NK-92 (cell line): ENCODE data around the gene CDK1.
"Not testable (repeated sequence)": the region's sequence is repeated elsewhere in the genome, so short reads cannot be mapped to it uniquely, and the experiment has no call there.

Experiments used
- DNase-seq: peaks from one replicate; lab custom pipeline; 2025; ENCODE audit not compliant: unreplicated experiment; lab: John Stamatoyannopoulos, UW

Gene CDK1

GRCh38 chr10:60810437-60811182, 32.3 kb downstream of the CDK1 start:
- no peak for DNase-seq

GRCh38 chr10:60816628-60817397, 38.5 kb downstream of the CDK1 start:
- no peak for DNase-seq

DNA sequence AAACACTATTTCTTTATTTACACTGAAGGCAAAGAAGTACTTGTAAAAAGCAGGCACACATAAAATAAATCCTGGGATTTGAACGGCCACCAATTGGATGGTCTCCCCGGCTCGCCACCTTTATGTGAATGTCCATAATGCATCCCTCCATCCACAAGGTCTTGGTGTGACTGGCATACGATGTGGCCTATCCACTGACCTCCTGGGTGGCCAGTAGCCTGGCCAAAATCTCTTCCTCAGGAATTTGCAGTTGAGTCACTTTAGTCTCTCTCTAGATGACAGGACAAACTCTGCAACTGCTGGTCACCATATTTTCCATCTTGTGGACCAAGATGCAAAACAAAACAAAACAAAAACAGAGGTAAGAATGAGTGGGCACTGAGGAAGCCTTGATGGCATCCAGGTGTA, 39.1 kb downstream of the CDK1 start:
- no peak for DNase-seq

GRCh38 chr10:60818134-60818770, 40.0 kb downstream of the CDK1 start:
- DNase-seq: no peak

GRCh38 chr10:60819271-60819670, 41.0 kb downstream of the CDK1 start:
- no peak for DNase-seq

GRCh38 chr10:60820093-60820754, 41.9 kb downstream of the CDK1 start:
- DNase-seq: no peak

DNA sequence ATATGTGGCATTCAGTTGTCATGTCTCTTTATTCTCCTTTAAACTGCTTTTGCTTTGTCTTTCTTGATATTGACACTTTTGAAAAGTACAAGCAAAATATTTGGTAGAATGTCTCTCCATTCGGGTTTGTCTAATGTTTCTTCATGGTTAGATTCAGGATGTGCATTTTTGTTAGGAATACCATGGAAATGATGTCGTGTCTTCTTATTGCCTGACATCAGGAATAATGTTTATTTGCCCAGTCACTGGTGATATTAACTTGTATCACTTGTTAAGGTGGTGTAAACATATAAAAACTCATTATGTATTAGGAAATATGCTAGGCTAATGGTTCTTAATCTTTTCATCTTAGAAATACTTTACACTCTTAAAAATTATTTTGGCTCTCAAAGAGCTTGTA, 43.4 kb downstream of the CDK1 start:
- DNase-seq: no peak

- no peak for DNase-seq
Observed at GRCh38 chr10:60822809-60823208, 44.5 kb downstream of the CDK1 start.

DNA sequence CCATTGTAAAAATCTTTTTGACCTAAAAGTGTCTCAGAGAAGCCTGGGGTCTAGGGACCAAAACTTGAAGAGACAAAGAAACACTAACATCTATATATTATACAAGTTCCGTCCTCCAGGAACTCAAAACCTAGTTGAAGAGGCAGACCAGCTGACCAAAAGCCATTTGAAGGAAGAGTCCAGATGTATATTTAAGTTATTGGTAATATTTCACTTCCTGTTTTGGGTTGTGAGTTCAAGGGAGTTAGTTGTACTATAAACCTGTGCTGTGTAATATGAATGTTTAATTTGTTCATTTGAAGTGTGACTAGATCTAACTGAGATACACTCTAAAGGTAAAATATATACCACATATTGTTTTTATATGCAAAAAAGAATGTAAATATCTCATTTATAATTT, 45.0 kb downstream of the CDK1 start:
- no peak for DNase-seq

DNA sequence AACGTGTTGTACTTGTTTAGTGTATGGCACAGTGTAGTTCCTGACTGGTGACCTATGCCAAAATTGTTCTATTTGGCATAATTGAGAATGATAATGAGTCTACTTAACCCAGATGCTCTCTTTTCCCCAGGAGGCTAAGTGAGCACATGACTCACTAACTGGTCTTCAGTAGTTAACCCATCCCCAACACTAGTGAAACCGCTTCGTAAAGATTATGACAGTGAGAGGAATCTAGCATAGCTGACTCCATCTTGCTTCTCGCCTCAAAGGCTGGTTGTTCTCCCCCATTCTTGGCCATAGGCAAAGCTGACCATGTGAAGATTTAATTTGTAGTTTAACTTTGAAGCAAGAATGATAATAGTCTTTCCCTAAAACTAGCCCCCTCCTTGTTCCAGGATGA, 47.2 kb downstream of the CDK1 start:
- no peak for DNase-seq

DNA sequence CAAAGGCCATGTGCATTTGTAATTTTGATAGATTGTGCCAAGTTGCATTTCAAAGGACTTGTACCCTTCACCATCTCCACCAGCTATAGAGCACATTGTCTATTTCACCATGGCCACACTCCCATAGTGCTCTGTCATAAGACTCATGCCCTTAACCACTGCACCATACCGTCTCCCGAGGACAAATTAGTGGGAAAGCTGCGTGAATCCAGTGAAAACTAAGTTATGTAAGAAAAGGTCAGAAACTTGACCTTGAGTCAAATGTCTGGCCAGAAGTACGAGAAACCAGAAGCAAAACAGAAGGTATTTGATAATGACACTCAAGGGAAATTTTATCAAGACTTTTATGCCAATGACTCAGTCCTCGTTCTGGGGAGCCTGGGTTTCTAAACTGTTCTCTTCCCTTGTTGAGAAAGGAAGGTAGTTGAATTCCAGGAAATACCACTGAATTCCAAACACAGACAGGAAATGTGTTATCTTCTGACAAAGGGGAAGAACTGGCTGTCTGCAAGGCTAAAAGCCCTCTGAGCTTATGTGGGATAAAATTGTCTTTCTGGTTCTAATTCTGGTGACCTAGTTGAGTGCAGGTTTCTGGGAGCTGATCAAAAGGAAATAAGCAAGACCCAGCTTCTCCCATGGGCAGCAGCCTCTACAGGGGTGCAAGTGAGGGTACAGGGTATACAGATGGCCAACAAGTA, 49.7 kb downstream of the CDK1 start:
- DNase-seq: no peak

DNA sequence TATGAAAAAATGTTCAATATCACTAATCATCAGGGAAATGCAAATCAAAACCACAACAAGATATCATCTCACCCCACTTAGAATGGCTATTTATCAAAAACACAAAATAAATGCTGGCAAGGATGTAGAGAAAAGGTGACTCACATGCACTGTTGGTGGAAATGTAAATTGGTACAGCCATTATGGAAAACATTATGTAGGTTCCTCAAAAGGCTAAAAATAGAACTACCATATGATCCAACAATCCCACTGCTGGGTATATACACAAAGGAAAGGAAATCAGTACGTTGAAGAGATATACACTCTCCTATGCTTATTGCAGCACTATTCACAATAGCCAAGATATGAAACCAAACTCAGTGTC, 50.2 kb downstream of the CDK1 start:
- no peak for DNase-seq

DNA sequence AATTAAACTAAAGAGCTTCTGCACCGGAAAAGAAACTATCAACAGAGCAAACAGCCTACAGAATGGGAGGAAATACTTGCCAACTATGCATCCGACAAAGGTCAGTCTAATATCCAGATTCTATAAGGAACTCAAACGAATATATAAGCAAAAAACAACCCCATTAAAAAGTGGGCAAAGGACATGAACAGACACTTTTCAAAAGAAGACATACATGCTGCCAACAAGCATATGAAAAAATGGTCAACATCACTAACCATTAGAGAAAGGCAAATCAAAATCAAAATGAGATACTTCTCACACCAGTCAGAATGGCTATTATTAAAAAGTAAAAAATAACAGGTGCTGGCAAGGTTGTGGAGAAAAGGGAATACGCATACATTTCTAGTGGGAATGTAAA, 53.9 kb downstream of the CDK1 start:
- not testable (repeated sequence) for DNase-seq

GRCh38 chr10:60834401-60834800, 56.1 kb downstream of the CDK1 start:
- DNase-seq: no peak

- DNase-seq: no peak
Observed at GRCh38 chr10:60835049-60835448, 56.8 kb downstream of the CDK1 start.

DNA sequence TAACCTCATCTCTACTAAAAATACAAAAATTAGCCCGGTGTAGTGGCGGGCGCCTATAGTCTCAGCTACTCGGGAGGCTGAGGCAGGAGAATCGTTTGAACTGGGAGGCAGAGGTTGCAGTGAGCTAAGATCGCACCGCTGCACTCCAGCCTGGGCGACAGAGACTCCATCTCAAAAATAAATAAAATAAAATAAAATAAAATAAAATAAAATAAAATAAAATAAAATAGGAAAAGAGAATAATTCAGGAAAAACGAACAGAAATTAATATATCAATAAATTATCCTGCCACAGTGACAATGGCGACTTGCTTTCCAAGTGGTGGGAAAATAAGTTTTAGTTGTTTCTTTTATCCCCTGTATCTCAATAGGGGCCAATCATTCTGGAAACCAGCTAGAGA, 62.9 kb downstream of the CDK1 start:
- DNase-seq: not testable (repeated sequence)

DNA sequence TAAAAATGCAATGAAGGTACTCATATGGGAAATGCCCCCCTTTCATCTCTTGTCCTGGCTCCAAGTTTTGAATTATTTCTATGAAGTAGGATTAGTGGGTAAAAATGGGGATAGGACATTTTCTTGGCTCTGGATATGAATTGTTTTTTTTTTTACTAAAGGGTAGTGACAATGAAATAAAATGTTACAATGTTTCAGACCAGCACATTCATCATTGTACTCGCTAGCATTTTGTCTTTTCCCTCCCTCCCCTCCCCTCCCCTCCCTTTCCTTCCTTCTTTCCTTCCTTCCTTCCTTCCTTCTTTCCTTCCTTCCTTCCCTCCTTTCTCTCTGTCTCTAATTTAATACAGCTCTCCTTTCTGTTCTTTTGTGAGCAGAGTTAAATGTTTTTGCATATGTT, 64.4 kb downstream of the CDK1 start:
- no peak for DNase-seq
